ENCODE measurements around the gene PROSER3.

PROSER3 gene

DNA sequence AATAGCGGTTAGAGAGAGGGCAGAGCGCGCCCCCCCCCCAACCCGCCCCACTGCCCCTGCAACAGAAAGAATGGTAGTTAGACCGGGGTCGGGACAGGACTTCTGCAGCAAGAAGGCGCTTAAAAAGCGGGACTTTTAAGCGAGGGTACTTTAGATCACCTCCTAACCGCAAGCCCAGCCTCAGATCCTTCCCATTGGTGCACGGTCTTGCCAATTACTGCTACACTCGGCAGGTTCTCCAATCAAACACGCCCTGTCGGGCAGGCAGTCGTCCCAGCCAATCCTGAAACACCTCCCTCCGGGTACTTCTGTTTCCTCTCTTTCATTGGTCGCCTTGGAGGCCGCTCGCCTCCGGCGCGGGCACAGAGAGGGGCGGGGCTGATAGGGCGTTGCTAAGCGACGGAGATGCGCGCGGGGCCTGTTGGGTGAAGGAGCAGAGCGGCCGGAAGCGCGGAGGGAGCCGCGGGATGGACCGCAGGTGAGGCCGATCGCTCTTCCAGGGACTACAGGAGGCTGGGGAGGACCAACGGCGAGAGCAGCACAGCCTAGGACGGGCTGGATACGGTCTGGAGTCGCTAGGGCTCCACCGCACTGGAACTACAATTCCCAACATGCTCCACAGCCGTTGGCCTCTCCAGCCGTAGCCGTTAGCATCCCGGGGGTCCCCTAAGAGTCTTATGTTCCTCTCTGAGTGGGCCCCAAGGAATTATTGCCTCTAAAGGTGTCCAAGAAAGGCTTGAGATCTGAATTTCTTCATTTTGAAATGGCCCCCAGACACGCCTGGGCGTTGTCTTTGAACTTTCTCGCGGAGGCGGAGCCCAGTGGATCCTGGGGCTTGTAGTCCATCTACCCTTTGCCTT is at the start of gene PROSER3:
TSS of gene PROSER3 (plus strand) at position 428 of the 860 bp plus-strand sequence. CDS start at position 468, 40 bp downstream.
- TF ChIP-seq, protein P1, sequence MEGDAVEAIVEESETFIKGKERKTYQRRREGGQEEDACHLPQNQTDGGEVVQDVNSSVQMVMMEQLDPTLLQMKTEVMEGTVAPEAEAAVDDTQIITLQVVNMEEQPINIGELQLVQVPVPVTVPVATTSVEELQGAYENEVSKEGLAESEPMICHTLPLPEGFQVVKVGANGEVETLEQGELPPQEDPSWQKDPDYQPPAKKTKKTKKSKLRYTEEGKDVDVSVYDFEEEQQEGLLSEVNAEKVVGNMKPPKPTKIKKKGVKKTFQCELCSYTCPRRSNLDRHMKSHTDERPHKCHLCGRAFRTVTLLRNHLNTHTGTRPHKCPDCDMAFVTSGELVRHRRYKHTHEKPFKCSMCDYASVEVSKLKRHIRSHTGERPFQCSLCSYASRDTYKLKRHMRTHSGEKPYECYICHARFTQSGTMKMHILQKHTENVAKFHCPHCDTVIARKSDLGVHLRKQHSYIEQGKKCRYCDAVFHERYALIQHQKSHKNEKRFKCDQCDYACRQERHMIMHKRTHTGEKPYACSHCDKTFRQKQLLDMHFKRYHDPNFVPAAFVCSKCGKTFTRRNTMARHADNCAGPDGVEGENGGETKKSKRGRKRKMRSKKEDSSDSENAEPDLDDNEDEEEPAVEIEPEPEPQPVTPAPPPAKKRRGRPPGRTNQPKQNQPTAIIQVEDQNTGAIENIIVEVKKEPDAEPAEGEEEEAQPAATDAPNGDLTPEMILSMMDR (IDR thresholded peaks at IDR 0.05; ENCODE audit: insufficient read depth, missing control alignments), result no peak
- DNase-seq (ENCODE audit: insufficient read length, low spot score), result peak; percentile 73
- peak; percentile 44 for FAIRE-seq

DNA sequence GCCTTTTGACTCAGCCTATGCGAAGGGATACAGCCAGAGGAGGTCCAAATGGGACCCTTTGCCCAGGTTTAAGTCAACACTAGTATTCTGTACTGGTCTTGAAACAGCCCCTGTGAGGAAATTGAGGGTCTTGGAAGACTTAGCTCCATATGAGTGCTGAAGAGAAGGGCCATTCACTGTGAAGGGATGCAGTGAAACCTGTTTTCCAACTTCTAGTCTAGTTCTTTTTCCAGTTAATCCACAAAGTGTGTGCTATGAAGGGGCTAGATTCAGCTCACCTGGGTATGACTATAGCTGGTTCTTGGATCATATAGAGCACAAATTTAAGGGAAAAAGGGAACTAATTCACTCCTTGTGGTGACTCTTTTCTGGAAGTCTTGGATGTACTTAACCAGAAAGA is 49.6 kb upstream of the PROSER3 start:
- TF ChIP-seq, protein P1 (IDR thresholded peaks at IDR 0.05; ENCODE audit: insufficient read depth, missing control alignments), result no peak
- no peak for FAIRE-seq
- DNase-seq (ENCODE audit: insufficient read length, low spot score), result no peak

DNA sequence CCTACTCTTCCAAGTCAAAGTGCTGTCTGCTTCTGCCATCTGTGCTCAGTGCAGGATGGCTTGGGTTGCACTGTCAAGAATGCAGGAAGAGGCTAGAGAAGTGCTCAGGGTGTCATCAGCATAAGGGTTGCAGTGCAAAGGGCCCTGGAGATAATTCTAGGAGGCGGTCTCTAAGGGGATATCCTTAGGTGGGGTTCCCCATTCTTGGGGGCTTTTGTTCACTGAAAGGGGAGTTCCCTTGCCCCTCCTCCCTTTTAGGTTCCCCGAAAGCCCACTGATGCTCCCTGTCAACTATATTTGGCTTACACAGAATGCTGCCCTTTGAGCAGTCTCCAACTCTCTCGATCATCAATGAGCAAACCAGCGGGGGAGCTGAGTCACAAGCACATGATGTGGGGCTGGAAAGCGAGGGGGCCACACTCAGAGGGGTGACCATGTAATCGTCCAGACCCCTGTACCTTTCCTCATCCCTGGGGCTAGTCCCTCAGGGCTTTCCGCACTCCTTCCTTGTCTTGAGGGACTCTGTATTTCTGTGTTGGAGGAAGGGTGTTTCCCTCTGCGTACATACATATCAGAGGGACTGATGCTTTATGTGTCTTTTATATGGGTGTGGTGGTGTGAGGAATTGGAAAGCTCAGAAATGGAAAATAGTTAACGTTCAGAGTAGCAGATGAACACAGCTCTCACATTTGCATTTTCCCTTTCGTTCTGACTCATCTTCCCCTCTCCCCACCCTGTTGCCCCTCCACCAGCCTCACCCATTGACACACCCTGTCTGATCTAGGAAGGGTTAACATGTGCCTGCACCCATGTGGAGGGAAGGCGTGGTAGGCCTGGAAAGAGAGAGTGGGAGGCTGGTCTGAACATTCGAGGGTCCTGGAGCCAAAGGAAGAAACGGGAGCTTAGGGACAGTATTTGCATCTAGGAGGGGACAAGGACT is 46.9 kb upstream of the PROSER3 start:
- DNase-seq (ENCODE audit: insufficient read length, low spot score) (no peak), FAIRE-seq (no peak)

DNA sequence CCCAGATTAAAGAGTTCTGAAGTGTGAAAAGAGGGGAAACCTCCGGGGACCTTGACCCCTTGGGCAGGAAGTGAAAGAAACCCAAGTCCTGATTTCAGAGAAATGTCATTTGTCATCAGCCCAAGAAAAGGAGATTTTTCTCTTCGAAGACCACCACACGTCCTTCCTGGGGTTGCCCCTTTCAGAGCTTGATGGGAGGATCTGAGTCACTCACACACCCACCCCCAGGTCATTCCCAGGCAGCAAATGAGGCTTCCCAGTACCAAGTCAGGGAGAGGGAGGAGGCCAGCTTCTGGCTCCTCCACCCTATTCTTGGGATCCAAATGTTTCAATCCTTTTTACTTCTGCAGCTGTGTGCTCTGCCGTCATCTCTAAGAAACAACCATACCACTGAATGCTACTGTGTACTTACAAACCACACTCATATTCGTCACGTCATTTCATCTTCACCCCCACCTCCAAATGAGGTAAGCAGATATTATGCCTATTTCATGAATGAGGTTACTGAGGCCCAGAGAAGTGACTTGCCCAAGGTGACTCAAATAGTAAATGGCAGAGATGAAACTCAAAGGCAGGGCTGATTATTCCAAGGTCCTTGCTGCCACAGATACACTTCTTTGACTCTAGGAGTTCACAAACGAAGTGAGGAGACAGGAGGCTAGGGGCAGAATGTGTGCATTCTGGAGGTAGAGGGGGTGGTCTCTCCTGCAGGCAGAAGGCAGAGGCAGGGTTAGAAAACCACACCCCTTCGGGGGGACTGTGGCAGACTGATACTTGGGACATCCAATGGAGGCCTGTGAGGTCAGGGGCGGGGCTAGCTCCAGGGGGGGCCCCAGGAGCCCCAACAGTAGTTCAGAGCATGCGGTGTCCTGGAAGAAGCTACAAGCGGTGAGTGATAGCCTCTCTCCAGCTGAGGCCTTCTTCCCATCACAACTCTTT is 45.1 kb upstream of the PROSER3 start:
- DNase-seq (ENCODE audit: insufficient read length, low spot score), result no peak
- TF ChIP-seq, protein P1 (IDR thresholded peaks at IDR 0.05; ENCODE audit: insufficient read depth, missing control alignments), result no peak
- FAIRE-seq, result no peak

More for the DNA sequence above, 46.9 kb upstream of the PROSER3 start:
- TF ChIP-seq, protein P1 (IDR thresholded peaks at IDR 0.05; ENCODE audit: insufficient read depth, missing control alignments), result no peak

DNA sequence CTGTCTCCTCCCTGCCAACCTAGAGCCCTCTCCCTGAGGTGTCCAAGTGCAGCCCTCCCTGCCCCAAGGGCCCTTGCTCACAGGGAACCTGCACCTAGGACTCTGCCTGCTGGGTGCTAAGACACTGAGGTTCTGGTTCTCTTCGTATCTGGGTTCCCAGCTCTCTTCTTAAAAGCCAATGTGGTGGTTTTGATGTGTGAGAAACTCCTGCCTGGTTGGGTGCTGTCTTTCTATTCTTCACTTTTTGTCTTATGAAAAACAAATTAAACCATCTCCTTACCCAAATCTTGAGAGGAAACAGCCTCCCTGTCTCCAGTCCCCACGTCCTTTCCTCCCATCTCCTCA is 44.5 kb upstream of the PROSER3 start:
- DNase-seq (ENCODE audit: insufficient read length, low spot score) (no peak), FAIRE-seq (no peak)
- TF ChIP-seq, protein P1 (IDR thresholded peaks at IDR 0.05; ENCODE audit: insufficient read depth, missing control alignments), result no peak

DNA sequence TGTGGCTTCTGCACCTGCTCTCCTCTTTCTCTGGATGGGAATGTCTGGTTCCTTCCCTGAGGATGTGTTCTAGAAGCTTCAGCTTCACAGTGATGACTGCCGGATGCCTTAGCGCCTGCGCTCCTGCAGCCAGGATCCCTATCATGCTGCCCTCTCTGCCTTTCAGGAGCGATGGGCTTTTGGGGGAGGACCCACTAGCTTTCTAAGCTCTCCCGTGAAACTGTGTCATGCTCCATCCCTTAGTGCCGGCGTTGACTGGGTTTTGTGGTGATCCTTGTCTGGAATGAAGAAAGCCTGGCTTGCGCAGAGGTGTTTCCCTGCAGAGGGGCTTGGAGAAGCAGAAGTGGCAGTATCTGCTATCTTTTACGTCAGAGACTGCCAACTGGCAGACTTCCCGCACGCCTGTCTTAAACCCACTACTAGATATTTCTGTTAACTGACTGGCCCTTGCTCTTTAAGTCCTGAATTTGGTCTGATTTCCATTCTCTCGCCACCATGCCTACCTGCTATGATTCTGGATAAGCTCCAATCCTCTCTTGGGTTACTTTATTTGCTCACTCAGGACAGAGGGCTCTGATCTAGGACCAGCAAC is 44.0 kb upstream of the PROSER3 start:
- FAIRE-seq (no peak), DNase-seq (ENCODE audit: insufficient read length, low spot score) (no peak)
- TF ChIP-seq, protein P1 (IDR thresholded peaks at IDR 0.05; ENCODE audit: insufficient read depth, missing control alignments), result no peak

All from D721Med (cell line).